Neural cell (in vitro differentiated cells): ENCODE results near the gene COL2A1. TPM values are rescaled to one million over a fixed set of nuclear protein-coding genes. Genes with fewer than 3 reads are reported as not detected.

ENCODE experiments used
- H2AFZ ChIP-seq: fragments of 200-600, 300-800 bp; sonication (generic), shearing (Covaris generic); 2 replicates; pipeline ENCODE4 v1.6.0; 2014; ENCODE audit warnings: low read depth, mild to moderate bottlenecking, antibody characterized with exemption, low read length, moderate library complexity
- H3F3A ChIP-seq: fragments of 200-600 bp; shearing (Covaris generic); 2 replicates; pipeline ENCODE4 v1.6.1; 2016; ENCODE audit warnings: mild to moderate bottlenecking, moderate library complexity, mixed read lengths, antibody characterized with exemption, low read length; ENCODE audit not compliant: insufficient read depth, poor library complexity, severe bottlenecking
- H3K27ac ChIP-seq: fragments of 200-600, 300-800 bp; sonication (generic), shearing (Covaris generic); 2 replicates; pipeline ENCODE4 v1.5.1; 2014; ENCODE audit warnings: mild to moderate bottlenecking, low read length, moderate library complexity
- H3K27me3 ChIP-seq: fragments of 300-800, 200-600 bp; sonication (generic), shearing (Covaris generic); 2 replicates; pipeline ENCODE4 v1.6.0; 2014; ENCODE audit warnings: mild to moderate bottlenecking, low read depth, low read length, moderate library complexity; ENCODE audit not compliant: insufficient read depth
- H3K36me3 ChIP-seq: fragments of 300-800, 200-600 bp; sonication (generic), shearing (Covaris generic); 2 replicates; pipeline ENCODE4 v1.5.1; 2014; ENCODE audit warnings: mild to moderate bottlenecking, antibody characterized with exemption, low read length, moderate library complexity; ENCODE audit not compliant: insufficient read depth
- H3K4me2 ChIP-seq: fragments of 300-800, 200-600 bp; sonication (generic), shearing (Covaris generic); 2 replicates; pipeline ENCODE4 v1.6.0; 2014; ENCODE audit warnings: mild to moderate bottlenecking, low read length
- H3K4me3 ChIP-seq: fragments of 300-800, 200-600 bp; sonication (generic), shearing (Covaris generic); 2 replicates; pipeline ENCODE4 v1.5.1; 2014; ENCODE audit warnings: mild to moderate bottlenecking, low read length, moderate library complexity
- H3K79me2 ChIP-seq: fragments of 200-600 bp; shearing (Covaris generic); replicated peaks from 2 replicates; pipeline ENCODE4 v1.6.0; 2014; ENCODE audit warnings: mild to moderate bottlenecking, low read length, moderate library complexity; ENCODE audit not compliant: insufficient read depth
- H3K9ac ChIP-seq: fragments of 300-800, 200-600 bp; sonication (generic), shearing (Covaris generic); 2 replicates; pipeline ENCODE4 v1.6.1; 2016; ENCODE audit warnings: mild to moderate bottlenecking, low read length, mixed read lengths
- H3K9me2 ChIP-seq: fragments of 200-600 bp; shearing (Covaris generic); 2 replicates; pipeline ENCODE4 v1.6.1; 2016; ENCODE audit warnings: mild to moderate bottlenecking, low read length, mixed read lengths; ENCODE audit not compliant: insufficient read depth
- H3K9me3 ChIP-seq: fragments of 200-600, 300-800 bp; sonication (generic), shearing (Covaris generic); 2 replicates; pipeline ENCODE4 v1.6.1; 2016; ENCODE audit warnings: mild to moderate bottlenecking, mixed run types, low read length, moderate library complexity, mixed read lengths
- H4K20me1 ChIP-seq: fragments of 200-600 bp; shearing (Covaris generic); 2 replicates; pipeline ENCODE4 v1.6.1; 2016; ENCODE audit warnings: mild to moderate bottlenecking, mixed run types; ENCODE audit not compliant: insufficient read depth
- EP300 ChIP-seq: fragments of 450-650 bp; conservative IDR thresholded peaks from 2 replicates; pipeline ENCODE4 v1.6.1; 2014; ENCODE audit warnings: antibody characterized with exemption, mild to moderate bottlenecking, moderate library complexity; ENCODE audit not compliant: poor library complexity, severe bottlenecking
- EZH2 ChIP-seq: fragments of 200-600, 300-800 bp; shearing (Covaris generic), sonication (generic); IDR thresholded peaks from 2 replicates; pipeline ENCODE4 v1.6.1; 2014; ENCODE audit warnings: antibody characterized with exemption, low read length, borderline replicate concordance, mild to moderate bottlenecking; ENCODE audit not compliant: insufficient read depth, poor library complexity, severe bottlenecking
- MXI1 ChIP-seq: fragments of 450-650 bp; conservative IDR thresholded peaks from 2 replicates; pipeline ENCODE4 v1.6.1; 2014; ENCODE audit warnings: antibody characterized with exemption, mild to moderate bottlenecking; ENCODE audit not compliant: poor library complexity, severe bottlenecking
- POLR2AphosphoS5 ChIP-seq: IDR thresholded peaks from 2 replicates; pipeline ENCODE4 v1.6.1; 2012
- RAD21 ChIP-seq: fragments of 450-650 bp; conservative IDR thresholded peaks from 2 replicates; pipeline ENCODE4 v1.6.1; 2014; ENCODE audit warnings: antibody characterized with exemption, mild to moderate bottlenecking, moderate library complexity
- SMC3 ChIP-seq: fragments of 450-650 bp; conservative IDR thresholded peaks from 2 replicates; pipeline ENCODE4 v1.6.1; 2014; ENCODE audit warnings: antibody characterized with exemption, mild to moderate bottlenecking, moderate library complexity; ENCODE audit not compliant: poor library complexity
- TAF1 ChIP-seq: IDR thresholded peaks from 2 replicates; pipeline ENCODE4 v1.6.1; 2012; ENCODE audit warnings: low read depth
- polyA plus RNA-seq: library from polyadenylated mRNA; depleted of rRNA; stranded (reverse); fragments of >200 nt; gene quantifications from 2 replicates; pipeline ENCODE4 v1.2.3, GENCODE V29; 2014
- TF ChIP-seq, protein P1 (sequence below): fragments of 450-650 bp; IDR thresholded peaks from 2 replicates; pipeline ENCODE4 v1.5.1; 2014; ENCODE audit warnings: antibody characterized with exemption, mild to moderate bottlenecking, moderate library complexity; ENCODE audit not compliant: poor library complexity, severe bottlenecking
- TF ChIP-seq, protein P2 (sequence below): IDR thresholded peaks from 2 replicates; pipeline ENCODE4 v1.6.1; 2012; ENCODE audit warnings: borderline replicate concordance

COL2A1 gene
- polyA plus RNA-seq, 1 donor from 2014 or later: 1.3 TPM

DNA sequence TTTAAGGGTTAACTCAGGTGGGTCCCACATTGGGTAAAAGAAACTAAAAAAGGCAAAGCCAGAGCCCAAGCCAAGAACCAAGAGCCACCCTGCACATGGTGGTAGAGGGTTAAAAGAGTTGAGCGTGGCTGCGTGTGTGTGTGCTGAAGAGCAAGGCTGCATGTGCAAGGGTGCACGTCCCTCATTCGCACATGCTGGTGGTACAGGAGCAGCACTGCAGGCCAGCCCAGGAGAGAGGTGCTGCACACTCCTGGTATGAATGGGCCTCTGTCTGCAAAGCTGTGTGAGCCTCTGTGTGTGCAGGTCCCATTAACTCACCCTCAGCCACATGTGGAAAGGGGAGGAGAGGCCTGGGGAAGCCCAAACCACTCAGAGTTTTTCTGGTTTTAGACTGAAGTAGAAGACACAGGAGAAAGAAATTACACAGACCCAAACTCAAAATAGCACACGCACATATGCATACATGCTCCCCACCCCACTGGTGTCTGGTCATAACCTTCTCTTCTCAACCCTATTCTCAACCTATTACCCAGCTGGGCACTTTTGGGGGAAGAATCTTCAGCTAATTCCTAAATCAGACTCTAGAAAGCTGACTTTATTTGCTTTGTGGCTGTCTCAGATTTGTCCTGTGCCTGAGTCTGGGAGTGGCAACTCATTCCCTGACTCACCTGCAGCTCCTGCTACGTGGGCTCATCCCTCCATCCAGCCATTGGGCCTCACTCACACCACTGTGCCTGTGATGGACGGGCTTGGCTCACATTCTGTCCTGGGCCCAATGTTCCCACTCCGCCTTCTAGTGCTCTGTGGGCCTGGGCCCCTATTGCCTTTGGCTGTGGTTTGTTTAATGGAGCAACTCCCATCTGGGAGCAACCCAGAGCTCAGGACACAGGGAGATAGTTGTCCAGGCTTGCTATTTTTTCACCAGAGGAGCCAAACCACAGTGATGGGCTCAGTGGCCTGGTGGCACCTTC, 30.8 kb upstream of the COL2A1 start:
- Histone ChIP-seq H3K9ac (no peak overlapping the region), H3K79me2 (no peaks in the 10 kb centered on the region), H3K9me2 (no peaks in the 10 kb centered on the region), H3K9me3 (no peaks in the 10 kb centered on the region), H3K27me3 (no peaks in the 10 kb centered on the region), H3K27ac (no peak overlapping the region), H3K4me3 (no peak overlapping the region), H3F3A (no peaks in the 10 kb centered on the region), H4K20me1 (no peaks in the 10 kb centered on the region), H2AFZ (no peak overlapping the region), H3K4me2 (no peak overlapping the region), H3K36me3 (no peaks in the 10 kb centered on the region)
- TF ChIP-seq, protein P1, sequence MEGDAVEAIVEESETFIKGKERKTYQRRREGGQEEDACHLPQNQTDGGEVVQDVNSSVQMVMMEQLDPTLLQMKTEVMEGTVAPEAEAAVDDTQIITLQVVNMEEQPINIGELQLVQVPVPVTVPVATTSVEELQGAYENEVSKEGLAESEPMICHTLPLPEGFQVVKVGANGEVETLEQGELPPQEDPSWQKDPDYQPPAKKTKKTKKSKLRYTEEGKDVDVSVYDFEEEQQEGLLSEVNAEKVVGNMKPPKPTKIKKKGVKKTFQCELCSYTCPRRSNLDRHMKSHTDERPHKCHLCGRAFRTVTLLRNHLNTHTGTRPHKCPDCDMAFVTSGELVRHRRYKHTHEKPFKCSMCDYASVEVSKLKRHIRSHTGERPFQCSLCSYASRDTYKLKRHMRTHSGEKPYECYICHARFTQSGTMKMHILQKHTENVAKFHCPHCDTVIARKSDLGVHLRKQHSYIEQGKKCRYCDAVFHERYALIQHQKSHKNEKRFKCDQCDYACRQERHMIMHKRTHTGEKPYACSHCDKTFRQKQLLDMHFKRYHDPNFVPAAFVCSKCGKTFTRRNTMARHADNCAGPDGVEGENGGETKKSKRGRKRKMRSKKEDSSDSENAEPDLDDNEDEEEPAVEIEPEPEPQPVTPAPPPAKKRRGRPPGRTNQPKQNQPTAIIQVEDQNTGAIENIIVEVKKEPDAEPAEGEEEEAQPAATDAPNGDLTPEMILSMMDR: no peak
- TF ChIP-seq EZH2: no peak

DNA sequence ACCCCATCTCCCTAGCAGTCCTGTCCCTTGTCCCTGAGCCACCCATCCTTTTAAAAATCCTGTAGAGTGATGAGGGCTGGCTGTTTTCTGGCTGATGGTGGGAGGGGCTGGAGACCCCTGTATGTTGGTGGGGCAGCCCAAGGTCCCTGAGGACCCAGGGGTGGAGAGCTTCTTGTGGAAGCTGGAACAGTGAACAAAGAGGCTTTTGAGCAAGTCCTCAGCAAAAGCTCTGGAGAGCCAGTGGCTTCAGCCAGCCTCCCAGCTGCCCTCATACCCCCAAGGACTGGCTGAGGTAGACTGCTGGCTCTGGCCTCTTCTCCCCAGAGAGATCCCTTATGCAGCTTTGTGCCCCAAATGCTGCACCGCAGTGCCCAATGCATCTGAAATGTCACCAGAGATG, 29.2 kb upstream of the COL2A1 start:
- Histone ChIP-seq H3K79me2 (no peaks in the 10 kb centered on the region), H3K36me3 (no peaks in the 10 kb centered on the region), H3K4me2 (no peak overlapping the region), H3K9me2 (no peaks in the 10 kb centered on the region), H3K9ac (no peak overlapping the region), H3K9me3 (no peaks in the 10 kb centered on the region), H2AFZ (no peak overlapping the region), H3K4me3 (no peak overlapping the region), H3K27ac (no peak overlapping the region), H3F3A (no peaks in the 10 kb centered on the region), H4K20me1 (no peaks in the 10 kb centered on the region), H3K27me3 (no peaks in the 10 kb centered on the region)
- TF ChIP-seq, protein P1: no peak
- TF ChIP-seq EZH2: no peak
- TF ChIP-seq, protein P2, sequence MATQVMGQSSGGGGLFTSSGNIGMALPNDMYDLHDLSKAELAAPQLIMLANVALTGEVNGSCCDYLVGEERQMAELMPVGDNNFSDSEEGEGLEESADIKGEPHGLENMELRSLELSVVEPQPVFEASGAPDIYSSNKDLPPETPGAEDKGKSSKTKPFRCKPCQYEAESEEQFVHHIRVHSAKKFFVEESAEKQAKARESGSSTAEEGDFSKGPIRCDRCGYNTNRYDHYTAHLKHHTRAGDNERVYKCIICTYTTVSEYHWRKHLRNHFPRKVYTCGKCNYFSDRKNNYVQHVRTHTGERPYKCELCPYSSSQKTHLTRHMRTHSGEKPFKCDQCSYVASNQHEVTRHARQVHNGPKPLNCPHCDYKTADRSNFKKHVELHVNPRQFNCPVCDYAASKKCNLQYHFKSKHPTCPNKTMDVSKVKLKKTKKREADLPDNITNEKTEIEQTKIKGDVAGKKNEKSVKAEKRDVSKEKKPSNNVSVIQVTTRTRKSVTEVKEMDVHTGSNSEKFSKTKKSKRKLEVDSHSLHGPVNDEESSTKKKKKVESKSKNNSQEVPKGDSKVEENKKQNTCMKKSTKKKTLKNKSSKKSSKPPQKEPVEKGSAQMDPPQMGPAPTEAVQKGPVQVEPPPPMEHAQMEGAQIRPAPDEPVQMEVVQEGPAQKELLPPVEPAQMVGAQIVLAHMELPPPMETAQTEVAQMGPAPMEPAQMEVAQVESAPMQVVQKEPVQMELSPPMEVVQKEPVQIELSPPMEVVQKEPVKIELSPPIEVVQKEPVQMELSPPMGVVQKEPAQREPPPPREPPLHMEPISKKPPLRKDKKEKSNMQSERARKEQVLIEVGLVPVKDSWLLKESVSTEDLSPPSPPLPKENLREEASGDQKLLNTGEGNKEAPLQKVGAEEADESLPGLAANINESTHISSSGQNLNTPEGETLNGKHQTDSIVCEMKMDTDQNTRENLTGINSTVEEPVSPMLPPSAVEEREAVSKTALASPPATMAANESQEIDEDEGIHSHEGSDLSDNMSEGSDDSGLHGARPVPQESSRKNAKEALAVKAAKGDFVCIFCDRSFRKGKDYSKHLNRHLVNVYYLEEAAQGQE: no peak
- no peak for TF ChIP-seq RAD21
- TF ChIP-seq EP300: no peak
- no peak for TF ChIP-seq MXI1
- no peak for TF ChIP-seq POLR2AphosphoS5
- no peak for TF ChIP-seq SMC3
- no peak for TF ChIP-seq TAF1
